HG02571 (cell line): Measurements from ENCODE around the gene IGSF22.
"Not testable (repeated sequence)": the region's sequence is repeated elsewhere in the genome, so short reads cannot be mapped to it uniquely, and the experiment has no call there.

Experiments used
- ATAC-seq: cut with Tn5 transposase; IDR thresholded peaks from one replicate; pipeline ENCODE4 v1.9.1; 2021; ENCODE audit warnings: mild to moderate bottlenecking, moderate library complexity; ENCODE audit not compliant: unreplicated experiment

The IGSF22 gene

DNA sequence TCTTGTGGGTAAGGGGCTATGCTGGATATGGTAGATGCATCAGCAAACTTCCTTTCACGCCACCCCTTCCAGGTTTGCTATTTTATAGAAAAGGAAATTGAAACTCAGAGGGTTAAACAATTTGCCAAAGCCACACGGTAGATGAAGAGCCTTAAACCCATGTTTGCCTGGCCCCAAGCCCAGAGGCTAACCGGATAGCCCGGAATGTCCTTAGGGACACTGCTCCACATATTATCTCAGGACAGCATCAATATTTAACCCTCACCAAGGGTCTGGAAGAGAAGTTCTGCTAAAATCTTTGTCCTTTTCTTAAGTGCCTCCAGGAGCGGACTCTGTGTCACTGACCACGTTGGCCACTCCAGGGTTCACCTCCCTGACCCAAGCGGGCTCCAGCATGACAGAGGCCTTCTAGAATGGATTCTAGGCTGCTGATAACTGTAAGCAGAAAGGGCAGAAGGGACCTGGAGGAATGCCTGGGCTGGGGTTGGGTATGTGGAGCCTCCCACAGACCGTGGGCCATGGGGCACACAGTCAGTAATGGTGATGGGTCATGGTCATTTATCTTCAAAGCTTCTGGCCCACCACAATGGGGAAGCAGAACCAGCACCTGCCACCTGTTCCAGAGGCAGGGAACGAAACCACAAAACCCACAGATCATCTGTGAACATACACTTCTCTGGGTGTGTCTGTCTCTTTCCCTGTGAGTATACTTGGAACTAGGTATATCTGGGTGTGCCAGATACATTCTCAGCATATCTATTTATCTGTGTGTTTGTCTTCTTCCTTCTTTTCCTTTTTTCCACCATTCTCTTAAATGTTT lies 32.8 kb downstream of the IGSF22 start:
- no peak for ATAC-seq

DNA sequence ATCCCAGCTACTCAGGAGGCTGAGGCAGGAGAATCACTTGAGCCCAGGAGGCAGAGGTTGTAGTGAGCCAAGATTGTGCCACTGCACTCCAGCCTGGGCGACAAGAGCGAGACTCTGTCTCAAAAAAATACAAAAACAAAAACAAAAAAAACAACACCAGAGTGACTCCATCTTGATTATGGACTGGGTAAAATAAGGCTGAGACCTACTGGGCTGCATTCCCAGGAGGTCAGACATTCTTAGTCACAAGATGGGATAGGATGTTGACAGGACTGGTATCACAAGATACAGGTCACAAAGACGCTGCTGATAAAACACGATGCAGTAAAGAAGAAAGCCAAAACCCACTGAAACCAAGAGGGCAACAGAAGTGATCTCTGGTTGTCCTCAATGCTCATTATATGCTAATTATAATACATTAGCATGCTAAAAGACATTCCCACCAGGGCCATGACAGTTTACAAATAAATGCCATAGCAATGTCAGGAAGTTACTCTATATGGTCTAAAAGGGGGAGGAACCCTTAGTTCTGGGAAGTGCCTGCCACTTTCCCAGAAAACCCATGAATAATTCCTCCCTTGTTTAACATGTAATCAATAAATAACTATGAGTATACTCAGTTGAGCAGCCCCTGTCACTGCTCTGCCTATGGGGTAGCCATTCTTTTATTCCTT lies 34.4 kb downstream of the IGSF22 start:
- not testable (repeated sequence) for ATAC-seq

DNA sequence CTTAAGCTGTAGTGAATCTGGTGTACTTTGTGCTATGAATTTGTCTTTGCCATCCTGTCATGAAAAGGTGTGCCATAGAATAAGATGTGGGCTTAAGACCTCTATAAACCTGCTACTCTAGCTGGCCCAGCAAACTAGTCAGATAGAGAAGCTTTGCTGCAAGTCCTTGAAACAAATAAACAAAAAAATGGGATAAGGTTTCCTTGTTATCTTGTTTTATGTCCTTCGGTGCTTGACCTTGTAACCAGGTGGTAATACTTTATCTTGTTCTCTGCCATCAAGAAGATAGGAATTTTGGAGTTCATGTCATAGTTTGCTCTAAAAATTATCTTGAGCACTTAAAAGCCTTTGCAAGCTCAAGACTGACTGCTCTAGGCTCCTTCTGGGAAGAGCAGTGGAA lies 41.7 kb downstream of the IGSF22 start:
- ATAC-seq = no peak

DNA sequence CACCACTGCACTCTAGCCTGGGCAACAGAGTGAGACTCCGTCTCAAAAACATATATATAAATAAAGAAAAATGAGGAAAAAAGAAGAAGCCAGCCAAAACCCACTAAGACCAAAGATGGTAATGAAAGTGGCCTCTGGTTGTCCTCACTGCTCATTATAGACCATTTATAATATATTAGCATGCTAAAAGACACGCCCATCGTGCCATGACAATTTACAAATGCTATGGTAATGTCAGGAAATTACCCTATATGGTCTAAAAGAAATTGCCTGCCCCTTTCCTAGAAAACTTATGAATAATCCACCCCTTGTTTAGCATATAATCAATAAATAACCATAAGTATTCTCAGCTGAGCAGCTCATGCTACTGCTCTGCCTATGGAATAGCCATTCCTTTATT lies 43.5 kb downstream of the IGSF22 start:
- ATAC-seq = no peak

DNA sequence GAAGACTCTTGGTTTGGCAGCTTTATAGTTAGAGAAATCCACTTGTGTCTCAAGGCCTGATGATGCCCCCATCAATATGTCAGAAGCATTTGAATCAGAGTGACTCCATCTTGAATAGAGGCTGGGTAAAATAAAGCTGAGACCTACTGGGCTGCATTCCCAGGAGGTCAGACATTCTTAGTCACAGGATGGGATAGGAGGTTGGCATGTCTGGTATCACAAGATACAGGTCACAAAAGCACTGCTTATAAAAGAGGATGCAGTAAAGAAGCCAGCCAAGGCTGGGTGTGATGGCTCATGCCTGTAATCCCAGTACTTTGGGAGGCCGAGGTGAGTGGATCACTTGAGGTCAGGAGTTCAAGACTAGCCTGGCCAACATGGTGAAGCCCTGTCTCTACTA lies 44.0 kb downstream of the IGSF22 start:
- ATAC-seq = not testable (repeated sequence)

DNA sequence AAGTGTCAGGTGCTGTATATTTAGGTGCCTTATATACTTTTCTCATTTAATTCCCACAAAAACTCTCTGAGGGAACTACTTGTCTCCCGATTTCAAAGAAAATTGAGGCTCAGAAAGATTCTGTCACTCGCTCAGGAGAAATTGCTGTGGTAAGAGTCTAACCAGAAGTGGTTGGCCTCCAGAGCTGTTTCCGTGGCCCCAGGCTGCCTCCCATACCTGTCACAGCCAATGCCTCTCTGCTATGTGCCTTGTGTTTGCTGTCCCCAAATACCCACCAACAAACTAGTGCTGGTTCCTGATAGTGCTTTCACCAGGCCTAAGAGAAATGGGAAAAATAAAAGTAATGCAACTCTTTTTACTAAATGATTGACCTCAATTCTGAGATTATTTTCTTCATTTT lies 48.4 kb downstream of the IGSF22 start:
- no peak for ATAC-seq

DNA sequence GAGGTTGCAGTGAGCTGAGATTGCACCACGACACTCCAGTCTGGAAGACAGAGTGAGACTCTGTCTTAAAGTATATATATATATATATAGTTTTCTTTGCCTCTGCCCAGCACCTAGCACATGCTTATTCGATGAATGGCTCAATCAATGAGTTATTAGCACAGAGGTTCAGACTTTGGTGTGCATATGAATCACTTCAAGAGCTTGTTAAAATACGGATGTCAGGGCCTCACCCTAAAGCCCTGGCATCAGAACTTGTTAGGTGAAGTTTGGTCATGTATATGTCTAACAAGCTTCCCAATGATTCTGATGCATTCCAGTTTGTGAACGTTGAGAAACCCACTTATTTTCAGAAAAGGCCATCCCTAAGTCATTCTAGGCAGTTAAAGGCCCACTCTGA lies 49.2 kb downstream of the IGSF22 start:
- no peak for ATAC-seq

DNA sequence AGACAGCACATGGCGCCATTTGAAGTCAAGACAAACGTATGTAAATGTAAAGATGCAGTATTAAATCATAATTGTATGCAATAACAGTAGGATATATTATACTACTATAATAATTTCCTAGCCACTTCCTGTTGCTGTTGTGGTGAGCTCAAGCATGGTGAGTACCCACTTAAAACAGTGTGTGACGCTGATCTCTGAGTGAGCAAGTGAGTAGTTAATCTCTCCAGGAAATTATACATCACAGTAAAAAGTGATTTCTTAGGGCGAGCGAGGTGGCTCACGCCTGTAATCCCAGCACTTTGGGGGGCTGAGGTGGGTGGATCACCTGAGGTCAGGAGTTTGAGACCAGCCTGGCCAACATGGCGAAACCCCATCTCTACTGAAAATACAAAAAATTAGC lies 53.8 kb downstream of the IGSF22 start:
- not testable (repeated sequence) for ATAC-seq

DNA sequence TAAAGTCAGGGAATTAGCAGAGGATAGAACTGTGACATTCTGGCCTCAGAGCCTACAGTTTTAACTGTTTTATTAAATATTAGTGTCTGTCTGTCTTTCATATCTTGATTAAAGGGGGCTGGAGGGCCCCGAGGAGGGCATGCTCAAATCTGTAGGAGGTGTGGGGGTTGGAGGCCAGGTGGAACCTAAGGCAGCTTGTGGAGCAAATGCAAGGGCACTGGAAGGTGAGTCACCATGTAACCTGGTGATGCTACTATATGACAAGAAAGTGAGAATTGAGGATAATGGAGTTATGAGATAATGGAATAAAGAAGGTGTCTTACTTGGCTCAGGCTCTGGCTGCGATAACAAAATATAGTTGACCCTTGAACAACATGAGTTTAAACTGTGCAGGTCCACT lies 54.7 kb downstream of the IGSF22 start:
- ATAC-seq = no peak

DNA sequence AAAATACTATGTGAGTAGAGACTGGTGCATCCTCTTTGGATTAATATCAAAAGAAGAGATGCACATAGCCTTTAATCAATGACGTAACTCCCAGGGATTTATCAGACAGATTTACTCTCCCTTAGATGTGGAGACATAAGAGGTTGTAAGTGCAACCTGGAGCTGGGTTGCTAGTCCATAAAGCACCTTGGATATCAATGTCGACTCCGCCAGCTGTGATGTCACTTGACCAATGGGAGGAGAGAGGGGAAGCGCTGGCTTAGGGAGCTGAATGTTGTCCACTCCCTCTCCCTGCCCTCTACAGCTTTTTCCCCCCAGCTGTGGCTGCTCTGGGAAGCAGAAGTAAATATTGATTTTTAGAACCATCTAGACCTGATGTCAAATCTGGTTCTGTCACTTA lies 56.3 kb downstream of the IGSF22 start:
- ATAC-seq = no peak

DNA sequence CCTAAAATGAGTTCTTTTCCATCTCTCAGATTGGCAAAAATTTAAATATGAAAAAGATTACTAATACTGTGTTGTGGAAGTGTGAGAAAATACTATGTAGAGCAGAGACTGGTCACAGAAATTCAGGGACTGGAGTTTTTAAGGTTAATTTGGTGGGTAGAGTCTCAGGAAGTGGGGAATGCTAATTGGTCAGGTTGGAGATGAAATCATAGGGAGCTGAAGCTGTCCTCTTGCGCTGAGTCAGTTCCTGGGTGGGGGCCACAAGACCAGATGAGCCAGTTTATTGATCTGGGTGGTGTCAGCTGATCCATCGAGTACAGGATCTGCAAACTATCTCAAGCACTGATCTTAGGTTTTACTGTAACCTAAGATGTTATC lies 56.8 kb downstream of the IGSF22 start:
- no peak for ATAC-seq

DNA sequence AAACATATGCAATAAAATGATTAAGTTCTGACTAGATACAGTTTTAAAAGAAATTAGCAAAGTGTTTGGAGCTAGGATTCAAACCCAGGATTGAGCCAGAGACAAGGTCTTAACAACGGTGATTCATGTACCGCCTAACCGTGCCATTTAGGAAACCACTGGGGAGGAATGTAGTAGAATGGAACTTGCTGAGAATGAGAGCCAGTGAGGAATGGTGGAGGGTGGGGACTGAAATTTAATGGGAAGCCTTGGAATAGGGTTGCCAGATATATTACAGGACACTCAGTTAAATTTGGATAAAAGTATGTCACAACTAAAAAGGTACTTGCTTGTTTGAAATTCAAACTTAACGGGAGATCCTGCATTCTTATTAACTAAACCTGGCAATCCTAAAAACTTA lies 57.9 kb downstream of the IGSF22 start:
- ATAC-seq = no peak

DNA sequence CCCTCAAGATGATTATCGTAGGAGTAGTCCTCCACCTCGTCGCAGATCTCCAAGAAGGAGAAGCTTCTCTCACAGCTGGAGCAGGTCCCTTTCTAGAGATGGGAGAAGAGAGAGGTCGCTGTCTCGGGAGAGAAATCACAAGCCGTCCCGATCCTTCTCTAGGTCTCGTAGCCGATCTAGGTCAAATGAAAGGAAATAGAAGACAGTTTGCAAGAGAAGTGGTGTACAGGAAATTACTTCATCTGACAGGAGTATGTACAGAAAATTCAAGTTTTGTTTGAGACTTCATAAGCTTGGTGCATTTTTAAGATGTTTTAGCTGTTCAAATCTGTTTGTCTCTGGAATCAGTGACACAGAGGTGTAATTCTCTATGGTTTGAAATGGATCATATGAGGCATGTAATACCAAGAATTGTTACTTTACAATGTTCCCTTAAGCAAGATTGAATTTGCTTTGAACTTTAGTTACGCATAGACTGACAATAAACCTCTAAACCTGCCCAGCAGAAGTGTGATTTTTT lies 60.6 kb downstream of the IGSF22 start:
- not testable (repeated sequence) for ATAC-seq

DNA sequence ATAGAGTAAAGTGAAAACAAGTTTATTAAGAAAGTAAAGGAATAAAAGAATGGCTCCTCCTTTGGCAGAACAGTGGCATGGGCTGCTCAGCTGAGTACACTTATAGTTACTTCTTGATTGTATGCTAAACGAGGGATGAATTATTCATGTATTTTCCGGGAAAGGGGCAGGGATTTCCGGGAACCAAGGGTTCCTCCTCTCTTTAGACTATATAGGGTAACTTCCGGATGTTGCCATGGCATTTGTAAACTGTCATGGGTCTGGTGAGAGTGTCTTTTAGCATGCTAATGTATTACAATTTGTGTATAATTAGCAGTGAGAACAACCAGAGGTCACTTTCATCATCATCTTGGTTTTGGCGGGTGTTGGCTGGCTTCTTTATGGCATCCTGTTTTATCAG lies 68.3 kb downstream of the IGSF22 start:
- no peak for ATAC-seq
